Lung (tissue), 16 donors: ENCODE measurements around the gene PRPH2. TPM values are rescaled to one million over a fixed set of nuclear protein-coding genes. Genes with fewer than 3 reads are reported as not detected.

Experiments
- ATAC-seq: fragments of 200-7000 bp; cut with Tn5 transposase; one replicate; pipeline ENCODE4 v1.9.1; 2020; ENCODE audit warnings: moderate number of reproducible peaks; ENCODE audit not compliant: insufficient read depth, low FRiP score
- DNase-seq, 3 donors: peaks; one replicate each; pipeline ENCODE4 v3.0.0-alpha.2; 2013 to 2017
- H3K27ac ChIP-seq, 2 donors: one replicate each; pipeline ENCODE4 v1.5.1; 2013; ENCODE audit warnings: mild to moderate bottlenecking in 2 of 2, moderate library complexity in 2 of 2, control low read depth in 1 of 2, inconsistent platforms in 1 of 2, low read depth in 1 of 2, low read length in 1 of 2
- H3K27me3 ChIP-seq, 3 donors: one replicate each; pipeline ENCODE4 v1.5.1; 2013; ENCODE audit warnings: low read length in 2 of 3; ENCODE audit not compliant: control insufficient read depth in 3 of 3, insufficient read depth in 3 of 3
- H3K36me3 ChIP-seq, 4 donors: one replicate each; pipeline ENCODE4 v1.5.1; 2013; ENCODE audit warnings: low read length in 4 of 4, mild to moderate bottlenecking in 1 of 4, moderate library complexity in 1 of 4; ENCODE audit not compliant: control insufficient read depth in 4 of 4, insufficient read depth in 4 of 4
- H3K4me1 ChIP-seq, 5 donors: one replicate each; pipeline ENCODE4 v1.5.1; 2013; ENCODE audit warnings: low read length in 5 of 5, mild to moderate bottlenecking in 2 of 5, moderate library complexity in 1 of 5; ENCODE audit not compliant: control insufficient read depth in 5 of 5, insufficient read depth in 5 of 5
- H3K4me3 ChIP-seq: one replicate; pipeline ENCODE4 v1.5.1; 2013; ENCODE audit warnings: mild to moderate bottlenecking, control low read depth, moderate library complexity
- H3K9ac ChIP-seq, 2 donors: one replicate each; pipeline ENCODE4 v1.5.1; 2013; ENCODE audit warnings: low read length in 2 of 2, control low read depth in 1 of 2; ENCODE audit not compliant: insufficient read depth in 1 of 2
- H3K9me3 ChIP-seq, 4 donors: one replicate each; pipeline ENCODE4 v1.5.1; 2013; ENCODE audit warnings: low read length in 3 of 4, mild to moderate bottlenecking in 1 of 4, moderate library complexity in 1 of 4; ENCODE audit not compliant: control insufficient read depth in 4 of 4, insufficient read depth in 3 of 4
- CTCF ChIP-seq: IDR thresholded peaks from 2 replicates; pipeline ENCODE4 v1.5.1; 2012; ENCODE audit warnings: mild to moderate bottlenecking; ENCODE audit errors: control extremely low read depth, extremely low read depth
- WGBS, 2 donors: extraction: QIAGEN DNeasy Blood & Tissue Kit; methylation state at CpG; one replicate each; pipeline ENCODE4 v1.1.7; 2013; 5-methylcytosine and 5-hydroxymethylcytosine counted together
- long read RNA-seq, 5 donors: transcript quantifications; one replicate each; lab custom pipeline, GENCODE V29; 2026
- polyA plus RNA-seq, 2 donors: library from polyadenylated mRNA; stranded (reverse); fragments of 200-250 nt; gene quantifications; one replicate each; pipeline ENCODE4 v1.2.1, GENCODE V29; 2013
- total RNA-seq, 2 donors: library from RNA; depleted of rRNA in 1 of 2; stranded (reverse); fragments of >200 nt in 1 of 2; gene quantifications; one replicate each; pipeline ENCODE4 v1.2.1, GENCODE V29; 2014 to 2021
- donor health status: control.
- donor health status: control.
- donor health status: Bipolar disorder and iron deficiency.
- donor health status: healthy.
- donor health status: DM: yes; HTN: yes; CAD: no.

Gene PRPH2
- total RNA-seq (1 to 10 TPM; 1.7 to 2.6 TPM), polyA plus RNA-seq (under 1 TPM; 0.31 to 0.62 TPM)
- long read RNA-seq, donor 1, partial matches to known transcripts, result 0 of 1 reads
- long read RNA-seq, donor 1, other reads (novel, unspliced or antisense), result 0 of 1 reads
- long read RNA-seq, donor 2, result 0 reads
- long read RNA-seq, donor 3, partial matches to known transcripts, result 0 of 2 reads
- long read RNA-seq, donor 3, other reads (novel, unspliced or antisense), result 0 of 2 reads
- long read RNA-seq, donor 4, result 0 reads
- long read RNA-seq, donor 5, result 0 reads

GRCh38 chr6:42722497-42722896 lies at the start of gene PRPH2:
TSS of gene PRPH2 (minus strand) at chr6:42722597. CDS start at chr6:42722334, 263 bp downstream.
- ATAC-seq (no peak), DNase-seq (no peak)
- no peak within 1 kb of the TSS for H3K27ac ChIP-seq
- H3K27me3 ChIP-seq, result no peaks in the 10 kb centered on the region
- peaks cover 0 to 5% (median 3%) of the 10 kb centered on the region in 5 donors for H3K4me1 ChIP-seq
- no peak for TF ChIP-seq CTCF
- no peak within 1 kb of the TSS for H3K9ac ChIP-seq
- 95 to 97% methylated on average over 6 of the region's 6 CpGs for WGBS, 2 donors
- peaks cover 0 to 2% (median 0%) of the 10 kb centered on the region in 4 donors for H3K36me3 ChIP-seq
- H3K4me3 ChIP-seq, result no peak within 1 kb of the TSS
- H3K9me3 ChIP-seq, result no peaks in the 10 kb centered on the region

GRCh38 chr6:42771741-42772100 lies 49.3 kb upstream of the PRPH2 start:
- Histone ChIP-seq H3K36me3 (no peaks in the 10 kb centered on the region), H3K27ac (no peak overlapping the region), H3K4me3 (no peak overlapping the region), H3K9ac (no peak overlapping the region), H3K4me1 (peaks cover 0 to 4% (median 0%) of the 10 kb centered on the region in 5 donors), H3K27me3 (no peaks in the 10 kb centered on the region), H3K9me3 (no peaks in the 10 kb centered on the region)
- WGBS, 2 donors, result 56 to 58% methylated on average over 3 of the region's 3 CpGs
- ATAC-seq (no peak), DNase-seq (no peak)
- no peak for TF ChIP-seq CTCF

- Histone ChIP-seq H3K27ac (no peak overlapping the region), H3K36me3 (no peaks in the 10 kb centered on the region), H3K9ac (no peak overlapping the region), H3K9me3 (no peaks in the 10 kb centered on the region), H3K4me3 (no peak overlapping the region), H3K4me1 (peaks cover 0 to 4% (median 0%) of the 10 kb centered on the region in 5 donors), H3K27me3 (no peaks in the 10 kb centered on the region)
- ATAC-seq (no peak), DNase-seq (no peak)
- 94% methylated on average over 2 of the region's 2 CpGs for WGBS, 2 donors
- no peak for TF ChIP-seq CTCF
Observed at GRCh38 chr6:42769836-42770235, 47.4 kb upstream of the PRPH2 start.

GRCh38 chr6:42769051-42769450 lies 46.7 kb upstream of the PRPH2 start:
- Histone ChIP-seq H3K36me3 (no peaks in the 10 kb centered on the region), H3K27ac (no peak overlapping the region), H3K4me3 (no peak overlapping the region), H3K27me3 (no peaks in the 10 kb centered on the region), H3K9ac (no peak overlapping the region), H3K9me3 (no peaks in the 10 kb centered on the region), H3K4me1 (peaks cover 0 to 4% (median 0%) of the 10 kb centered on the region in 5 donors)
- 98 to 99% methylated on average over 4 of the region's 4 CpGs for WGBS, 2 donors
- no peak for TF ChIP-seq CTCF
- no peak for DNase-seq
- no peak for ATAC-seq
